GM12865 (cell line): Measurements from ENCODE around the gene SLC30A9.

ENCODE experiments used
- DNase-seq: peaks from one replicate; pipeline ENCODE4 v3.0.0; 2010; ENCODE audit warnings: low read depth
- H3K4me3 ChIP-seq: 2 replicates; pipeline ENCODE4 v1.5.1; 2011; ENCODE audit warnings: mild to moderate bottlenecking, low read depth, low read length, control low read depth
- CTCF ChIP-seq: IDR thresholded peaks from 2 replicates; pipeline ENCODE4 v1.5.1; 2011; ENCODE audit warnings: low read length, control low read depth, low read depth, inconsistent platforms; ENCODE audit not compliant: insufficient read depth; ENCODE audit errors: missing control alignments

The SLC30A9 gene

DNA sequence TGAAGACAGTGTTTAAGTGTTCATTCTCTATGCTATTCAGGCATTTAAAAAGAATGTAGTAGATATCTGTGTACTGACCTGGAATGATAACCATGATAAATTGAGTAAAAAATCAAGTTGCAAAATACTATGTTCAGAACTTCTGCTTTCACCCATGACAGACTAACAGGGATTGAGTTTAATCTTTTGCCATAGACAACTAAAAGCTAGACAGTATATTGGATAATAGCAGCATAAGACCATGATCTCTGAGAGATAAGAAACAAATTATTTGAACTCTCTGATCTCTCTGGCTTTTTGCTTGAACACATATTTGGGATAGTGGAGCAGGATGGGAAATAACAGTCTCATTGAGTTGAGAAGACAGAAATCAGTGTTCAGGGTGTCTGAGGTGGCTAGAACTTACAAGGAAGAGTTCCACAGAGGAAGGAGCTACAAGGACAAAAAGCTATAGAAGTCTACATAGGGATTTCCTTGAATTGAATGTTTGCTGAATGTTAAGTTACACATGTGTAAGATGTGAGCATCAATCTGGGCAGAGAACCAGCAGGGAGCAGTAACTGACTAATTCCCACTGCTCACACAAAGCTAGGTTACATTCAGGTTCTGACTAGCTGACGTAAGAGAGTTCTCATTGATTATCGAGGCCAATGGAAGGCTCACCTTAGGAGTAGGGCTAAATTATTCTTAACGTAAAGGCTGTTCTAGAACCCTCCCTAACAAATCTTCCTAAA lies 60.4 kb downstream of the SLC30A9 start:
- H3K4me3 ChIP-seq, result no peak overlapping the region
- no peak for TF ChIP-seq CTCF
- no peak for DNase-seq

- TF ChIP-seq CTCF, result no peak
- no peak overlapping the region for H3K4me3 ChIP-seq
- DNase-seq, result no peak
These were observed 76.1 kb downstream of the SLC30A9 start for GRCh38 chr4:42066402-42066801.

DNA sequence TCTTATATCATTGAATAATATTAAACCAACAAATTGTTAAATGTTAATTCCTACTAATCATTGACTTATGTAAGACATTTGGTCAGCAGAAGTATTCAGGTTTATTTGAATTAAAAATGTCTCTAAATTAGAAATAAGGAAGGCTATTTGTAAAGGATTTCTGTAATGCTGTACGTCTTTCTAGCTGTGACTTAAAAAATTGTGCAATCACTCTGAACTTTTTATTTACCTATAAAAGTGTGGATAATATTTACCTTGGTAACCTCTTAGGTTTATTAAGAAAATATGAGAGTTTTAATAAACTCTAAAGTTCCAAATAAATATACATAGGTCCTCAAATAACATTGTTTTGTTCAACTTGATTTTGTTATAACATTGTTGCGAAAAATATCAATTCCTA lies 76.9 kb downstream of the SLC30A9 start:
- no peak overlapping the region for H3K4me3 ChIP-seq
- no peak for DNase-seq
- no peak for TF ChIP-seq CTCF

- H3K4me3 ChIP-seq, result no peak overlapping the region
- no peak for TF ChIP-seq CTCF
- no peak for DNase-seq
These were observed 80.1 kb downstream of the SLC30A9 start for GRCh38 chr4:42070463-42070862.

GRCh38 chr4:42074294-42074693 lies 84.0 kb downstream of the SLC30A9 start:
- DNase-seq, result no peak
- no peak for TF ChIP-seq CTCF
- H3K4me3 ChIP-seq, result no peak overlapping the region

DNA sequence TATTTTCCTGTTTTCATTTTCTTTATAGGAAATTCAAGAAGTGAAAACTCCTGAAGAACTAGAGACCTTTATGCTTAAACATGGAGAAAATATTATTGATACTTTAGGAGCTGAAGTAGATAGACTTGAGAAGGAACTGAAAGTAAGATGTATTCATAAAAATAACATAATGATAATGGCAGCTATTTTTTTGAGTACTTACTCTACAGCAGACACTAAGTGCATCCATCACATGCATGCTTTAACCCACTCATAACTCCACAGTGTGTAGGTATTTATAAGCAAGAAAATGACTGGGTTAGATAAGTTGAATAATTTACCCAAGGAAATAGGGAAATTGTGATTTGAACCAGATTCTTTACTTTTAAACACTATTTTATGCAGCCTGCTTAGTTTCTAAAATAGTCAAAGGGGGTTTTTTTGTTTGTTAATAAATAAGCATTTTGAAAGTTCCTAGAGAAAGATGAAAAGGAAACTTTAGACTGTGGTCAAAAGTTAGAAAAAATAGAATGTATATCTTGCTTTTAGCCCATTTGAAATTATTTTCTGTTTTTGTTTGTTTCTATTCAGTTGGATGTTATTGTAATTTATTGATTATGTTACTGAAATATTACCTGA lies 88.0 kb downstream of the SLC30A9 start:
- peak; percentile 28 for DNase-seq
- no peak for TF ChIP-seq CTCF
- no peak overlapping the region for H3K4me3 ChIP-seq
